HG03571 (cell line): ENCODE results near the gene ALS2CL.

Experiments
- ATAC-seq: cut with Tn5 transposase; IDR thresholded peaks from one replicate; pipeline ENCODE4 v1.9.1; 2021; ENCODE audit not compliant: unreplicated experiment

Gene ALS2CL

GRCh38 chr3:46666453-46666845 lies 27.0 kb downstream of the ALS2CL start:
- no peak for ATAC-seq

- no peak for ATAC-seq
These were observed 27.6 kb downstream of the ALS2CL start for GRCh38 chr3:46665763-46666452.

- ATAC-seq: no peak
These were observed 28.3 kb downstream of the ALS2CL start for GRCh38 chr3:46664971-46665762.

- no peak for ATAC-seq
These were observed 29.1 kb downstream of the ALS2CL start for GRCh38 chr3:46664188-46664970.

- no peak for ATAC-seq
These were observed 29.8 kb downstream of the ALS2CL start for GRCh38 chr3:46663591-46664135.

GRCh38 chr3:46662771-46663551 lies 30.5 kb downstream of the ALS2CL start:
- no peak for ATAC-seq

GRCh38 chr3:46661776-46662766 lies 31.4 kb downstream of the ALS2CL start:
- no peak for ATAC-seq

- no peak for ATAC-seq
These were observed 32.6 kb downstream of the ALS2CL start for GRCh38 chr3:46660543-46661523.

GRCh38 chr3:46660003-46660402 lies 33.5 kb downstream of the ALS2CL start:
- ATAC-seq: no peak

- no peak for ATAC-seq
These were observed 34.2 kb downstream of the ALS2CL start for GRCh38 chr3:46659285-46659684.

- no peak for ATAC-seq
These were observed 36.5 kb downstream of the ALS2CL start for GRCh38 chr3:46656778-46657556.

- ATAC-seq: no peak
These were observed 38.2 kb downstream of the ALS2CL start for GRCh38 chr3:46655271-46655670.

- no peak for ATAC-seq
These were observed 42.4 kb downstream of the ALS2CL start for GRCh38 chr3:46651084-46651483.

GRCh38 chr3:46649436-46649835 lies 44.0 kb downstream of the ALS2CL start:
- ATAC-seq: no peak

GRCh38 chr3:46648096-46648495 lies 45.4 kb downstream of the ALS2CL start:
- ATAC-seq: no peak

GRCh38 chr3:46646700-46647099 lies 46.8 kb downstream of the ALS2CL start:
- no peak for ATAC-seq

GRCh38 chr3:46643701-46644100 lies 49.8 kb downstream of the ALS2CL start:
- no peak for ATAC-seq
